T-helper 1 cell (primary cell): ENCODE data around the gene EFTUD2.

Experiments
- DNase-seq, 5 donors: peaks; one replicate each; pipeline ENCODE4 v3.0.0-alpha.2; 2012 to 2020

EFTUD2 gene

DNA sequence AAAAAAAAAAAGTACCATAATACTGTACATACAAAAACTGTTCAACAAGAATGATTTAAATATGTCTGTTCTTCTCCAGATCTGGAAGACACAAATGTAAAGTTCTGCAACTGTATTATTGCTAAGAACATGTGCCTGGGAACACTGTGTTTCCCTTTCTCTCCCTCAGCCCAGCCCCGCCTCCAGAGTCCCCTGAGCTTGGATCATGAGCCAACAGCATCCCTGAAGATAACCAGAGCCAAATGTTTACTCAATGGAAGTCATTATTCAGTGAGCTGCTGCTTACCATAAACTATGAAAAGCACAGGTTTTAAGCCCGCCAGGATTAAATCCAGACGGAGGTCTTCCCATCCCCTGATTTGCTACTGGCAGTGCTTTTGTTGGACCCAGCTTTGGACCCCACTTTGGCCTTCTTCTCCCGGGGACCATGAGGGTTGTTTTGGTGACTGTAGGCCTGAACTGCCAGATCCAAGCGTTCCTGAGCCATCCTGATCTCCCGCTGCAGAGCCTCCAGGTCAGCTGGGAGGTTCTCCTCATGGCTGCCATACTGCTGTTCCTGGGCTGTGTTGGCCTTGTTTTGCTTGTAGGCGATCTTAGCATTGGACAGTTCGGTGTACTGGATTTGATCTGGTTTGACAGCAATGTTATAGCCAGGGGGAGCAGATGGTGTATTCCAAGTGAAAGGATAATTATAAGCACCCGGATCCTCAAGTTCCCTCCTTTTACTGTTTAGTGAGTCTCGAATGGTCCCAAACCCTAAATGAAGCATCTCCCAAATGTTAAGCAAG lies 94.7 kb downstream of the EFTUD2 start:
- DNase-seq: no peak

GRCh38 chr17:44801880-44802279 lies 97.4 kb downstream of the EFTUD2 start:
- DNase-seq: no peak
